ENCODE data around the gene HELQ.
"Not testable (repeated sequence)": the region's sequence is repeated elsewhere in the genome, so short reads cannot be mapped to it uniquely, and the experiment has no call there.

HELQ gene

GRCh38 chr4:83455281-83456183 is at the start of gene HELQ, which contains the start of gene MRPS18C:
Gene HELQ, minus strand, starts transcription at chr4:83455823. Its CDS starts 130 bp downstream, at chr4:83455693.
Gene MRPS18C, plus strand, starts transcription at chr4:83456058. Its CDS starts 20 bp downstream, at chr4:83456078.
- peak within 1 kb of the TSS; percentile 83 for H3K4me3 ChIP-seq (ENCODE audit: low read depth, low read length)
- peak; percentile 17; the same call in 1 of the 2 replicates for TF ChIP-seq CTCF (IDR thresholded peaks at IDR 0.05; ENCODE audit: borderline replicate concordance, insufficient read depth, low read depth, low read length)

GRCh38 chr4:83504996-83505395 is 49.4 kb upstream of the HELQ start:
- no peak for TF ChIP-seq CTCF (IDR thresholded peaks at IDR 0.05; ENCODE audit: borderline replicate concordance, insufficient read depth, low read depth, low read length)
- H3K4me3 ChIP-seq (ENCODE audit: low read depth, low read length): no peak overlapping the region

GRCh38 chr4:83504503-83504902 is 48.9 kb upstream of the HELQ start:
- no peak overlapping the region for H3K4me3 ChIP-seq (ENCODE audit: low read depth, low read length)
- no peak for TF ChIP-seq CTCF (IDR thresholded peaks at IDR 0.05; ENCODE audit: borderline replicate concordance, insufficient read depth, low read depth, low read length)

- TF ChIP-seq CTCF (IDR thresholded peaks at IDR 0.05; ENCODE audit: borderline replicate concordance, insufficient read depth, low read depth, low read length): no peak
- no peak overlapping the region for H3K4me3 ChIP-seq (ENCODE audit: low read depth, low read length)
Measured at GRCh38 chr4:83503974-83504373, 48.4 kb upstream of the HELQ start.

- H3K4me3 ChIP-seq (ENCODE audit: low read depth, low read length): not testable (repeated sequence)
Measured at GRCh38 chr4:83501671-83502070, 46.0 kb upstream of the HELQ start.

GRCh38 chr4:83498187-83498586 is 42.6 kb upstream of the HELQ start:
- H3K4me3 ChIP-seq (ENCODE audit: low read depth, low read length): no peak overlapping the region
- no peak for TF ChIP-seq CTCF (IDR thresholded peaks at IDR 0.05; ENCODE audit: borderline replicate concordance, insufficient read depth, low read depth, low read length)

- H3K4me3 ChIP-seq (ENCODE audit: low read depth, low read length): not testable (repeated sequence)
Measured at GRCh38 chr4:83496085-83496917, 40.7 kb upstream of the HELQ start.

Data from GM12875 (cell line).